ENCODE results near the gene ZNF687.

Gene ZNF687

GRCh38 chr1:151281969-151282882 lies at the start of gene ZNF687:
Gene ZNF687 (plus strand): TSS chr1:151282299. CDS start chr1:151286292, 3,993 bp downstream.
- Histone ChIP-seq H3K36me3 (ENCODE audit: control insufficient read depth, insufficient read depth, low read length) (peaks cover 26% of the 10 kb centered on the region), H3K9me3 (ENCODE audit: control insufficient read depth, insufficient read depth, low read depth, low read length) (no peaks in the 10 kb centered on the region), H3K27ac (ENCODE audit: low read depth, low read length) (peak within 1 kb of the TSS; percentile 97), H3K4me3 (ENCODE audit: low read depth, low read length) (peak within 1 kb of the TSS; percentile 83), H3K4me1 (ENCODE audit: control insufficient read depth, insufficient read depth, low read length) (peaks cover 12% of the 10 kb centered on the region), H3K27me3 (ENCODE audit: control insufficient read depth, insufficient read depth, low read length) (no peaks in the 10 kb centered on the region), H3K9ac (ENCODE audit: low read length) (peak within 1 kb of the TSS; percentile 85)

- no peak overlapping the region for H3K27ac ChIP-seq (ENCODE audit: low read depth, low read length)
- H3K27me3 ChIP-seq (ENCODE audit: control insufficient read depth, insufficient read depth, low read length) = no peaks in the 10 kb centered on the region
- H3K9ac ChIP-seq (ENCODE audit: low read length) = no peak overlapping the region
- peaks cover 97% of the 10 kb centered on the region for H3K36me3 ChIP-seq (ENCODE audit: control insufficient read depth, insufficient read depth, low read length)
- H3K4me1 ChIP-seq (ENCODE audit: control insufficient read depth, insufficient read depth, low read length) = no peaks in the 10 kb centered on the region
- no peaks in the 10 kb centered on the region for H3K9me3 ChIP-seq (ENCODE audit: control insufficient read depth, insufficient read depth, low read depth, low read length)
- H3K4me3 ChIP-seq (ENCODE audit: low read depth, low read length) = no peak overlapping the region
These were observed 46.9 kb upstream of the ZNF687 start for GRCh38 chr1:151235235-151235634.

GRCh38 chr1:151237678-151238466 lies 44.2 kb upstream of the ZNF687 start:
- Histone ChIP-seq H3K27ac (ENCODE audit: low read depth, low read length) (no peak overlapping the region), H3K27me3 (ENCODE audit: control insufficient read depth, insufficient read depth, low read length) (no peaks in the 10 kb centered on the region), H3K4me3 (ENCODE audit: low read depth, low read length) (no peak overlapping the region), H3K9me3 (ENCODE audit: control insufficient read depth, insufficient read depth, low read depth, low read length) (no peaks in the 10 kb centered on the region), H3K4me1 (ENCODE audit: control insufficient read depth, insufficient read depth, low read length) (no peaks in the 10 kb centered on the region), H3K36me3 (ENCODE audit: control insufficient read depth, insufficient read depth, low read length) (peaks cover 98% of the 10 kb centered on the region), H3K9ac (ENCODE audit: low read length) (no peak overlapping the region)

GRCh38 chr1:151238467-151238739 lies 43.7 kb upstream of the ZNF687 start:
- Histone ChIP-seq H3K4me1 (ENCODE audit: control insufficient read depth, insufficient read depth, low read length) (no peaks in the 10 kb centered on the region), H3K27me3 (ENCODE audit: control insufficient read depth, insufficient read depth, low read length) (no peaks in the 10 kb centered on the region), H3K9me3 (ENCODE audit: control insufficient read depth, insufficient read depth, low read depth, low read length) (no peaks in the 10 kb centered on the region), H3K36me3 (ENCODE audit: control insufficient read depth, insufficient read depth, low read length) (peaks cover 100% of the 10 kb centered on the region), H3K27ac (ENCODE audit: low read depth, low read length) (no peak overlapping the region), H3K9ac (ENCODE audit: low read length) (no peak overlapping the region), H3K4me3 (ENCODE audit: low read depth, low read length) (no peak overlapping the region)

GRCh38 chr1:151242442-151242841 lies 39.7 kb upstream of the ZNF687 start:
- Histone ChIP-seq H3K27me3 (ENCODE audit: control insufficient read depth, insufficient read depth, low read length) (no peaks in the 10 kb centered on the region), H3K9me3 (ENCODE audit: control insufficient read depth, insufficient read depth, low read depth, low read length) (no peaks in the 10 kb centered on the region), H3K4me1 (ENCODE audit: control insufficient read depth, insufficient read depth, low read length) (no peaks in the 10 kb centered on the region), H3K4me3 (ENCODE audit: low read depth, low read length) (no peak overlapping the region), H3K27ac (ENCODE audit: low read depth, low read length) (no peak overlapping the region), H3K36me3 (ENCODE audit: control insufficient read depth, insufficient read depth, low read length) (peaks cover 98% of the 10 kb centered on the region), H3K9ac (ENCODE audit: low read length) (no peak overlapping the region)

- no peaks in the 10 kb centered on the region for H3K9me3 ChIP-seq (ENCODE audit: control insufficient read depth, insufficient read depth, low read depth, low read length)
- H3K27ac ChIP-seq (ENCODE audit: low read depth, low read length) = no peak overlapping the region
- H3K36me3 ChIP-seq (ENCODE audit: control insufficient read depth, insufficient read depth, low read length) = peaks cover 98% of the 10 kb centered on the region
- no peaks in the 10 kb centered on the region for H3K27me3 ChIP-seq (ENCODE audit: control insufficient read depth, insufficient read depth, low read length)
- no peak overlapping the region for H3K9ac ChIP-seq (ENCODE audit: low read length)
- no peak overlapping the region for H3K4me3 ChIP-seq (ENCODE audit: low read depth, low read length)
- H3K4me1 ChIP-seq (ENCODE audit: control insufficient read depth, insufficient read depth, low read length) = no peaks in the 10 kb centered on the region
These were observed 38.3 kb upstream of the ZNF687 start for GRCh38 chr1:151243683-151244216.

GRCh38 chr1:151246786-151247185 lies 35.3 kb upstream of the ZNF687 start:
- Histone ChIP-seq H3K4me3 (ENCODE audit: low read depth, low read length) (no peak overlapping the region), H3K27ac (ENCODE audit: low read depth, low read length) (no peak overlapping the region), H3K9ac (ENCODE audit: low read length) (no peak overlapping the region), H3K27me3 (ENCODE audit: control insufficient read depth, insufficient read depth, low read length) (no peaks in the 10 kb centered on the region), H3K36me3 (ENCODE audit: control insufficient read depth, insufficient read depth, low read length) (peaks cover 84% of the 10 kb centered on the region), H3K4me1 (ENCODE audit: control insufficient read depth, insufficient read depth, low read length) (no peaks in the 10 kb centered on the region), H3K9me3 (ENCODE audit: control insufficient read depth, insufficient read depth, low read depth, low read length) (no peaks in the 10 kb centered on the region)

GRCh38 chr1:151251656-151252470 lies 30.2 kb upstream of the ZNF687 start:
- no peak overlapping the region for H3K4me3 ChIP-seq (ENCODE audit: low read depth, low read length)
- peaks cover 34% of the 10 kb centered on the region for H3K36me3 ChIP-seq (ENCODE audit: control insufficient read depth, insufficient read depth, low read length)
- H3K27me3 ChIP-seq (ENCODE audit: control insufficient read depth, insufficient read depth, low read length) = no peaks in the 10 kb centered on the region
- H3K9ac ChIP-seq (ENCODE audit: low read length) = no peak overlapping the region
- H3K4me1 ChIP-seq (ENCODE audit: control insufficient read depth, insufficient read depth, low read length) = no peaks in the 10 kb centered on the region
- no peaks in the 10 kb centered on the region for H3K9me3 ChIP-seq (ENCODE audit: control insufficient read depth, insufficient read depth, low read depth, low read length)
- H3K27ac ChIP-seq (ENCODE audit: low read depth, low read length) = no peak overlapping the region

GRCh38 chr1:151254217-151255213 lies 27.6 kb upstream of the ZNF687 start, which contains the start of gene PSMD4:
Gene PSMD4 (plus strand): TSS chr1:151254734. CDS start chr1:151254783, 49 bp downstream.
- Histone ChIP-seq H3K9me3 (ENCODE audit: control insufficient read depth, insufficient read depth, low read depth, low read length) (no peaks in the 10 kb centered on the region), H3K27me3 (ENCODE audit: control insufficient read depth, insufficient read depth, low read length) (no peaks in the 10 kb centered on the region), H3K27ac (ENCODE audit: low read depth, low read length) (peak within 1 kb of the TSS; percentile 88), H3K4me3 (ENCODE audit: low read depth, low read length) (peak within 1 kb of the TSS; percentile 94), H3K36me3 (ENCODE audit: control insufficient read depth, insufficient read depth, low read length) (peaks cover 9% of the 10 kb centered on the region), H3K4me1 (ENCODE audit: control insufficient read depth, insufficient read depth, low read length) (no peaks in the 10 kb centered on the region), H3K9ac (ENCODE audit: low read length) (peak within 1 kb of the TSS; percentile 88)

Measured in HUES6 (cell line).